Erythroblast (primary cell): Measurements from ENCODE around the gene SLCO2A1.

Experiments
- DNase-seq, 2 experiments: peaks; one replicate each; lab custom pipeline; 2025; lab: John Stamatoyannopoulos, UW
- GATA1 ChIP-seq: IDR thresholded peaks from 2 replicates; pipeline ENCODE4 v1.6.1; 2011; ENCODE audit warnings: low read depth, mild to moderate bottlenecking, control low read depth, low read length, moderate library complexity
- POLR2A ChIP-seq: IDR thresholded peaks from 2 replicates; pipeline ENCODE4 v1.6.1; 2011; ENCODE audit warnings: mild to moderate bottlenecking, low read length

Gene SLCO2A1

GRCh38 chr3:133996251-133996661 lies 33.5 kb downstream of the SLCO2A1 start:
- DNase-seq: no peak
- no peak for TF ChIP-seq GATA1
- no peak for TF ChIP-seq POLR2A

GRCh38 chr3:133995264-133995663 lies 34.5 kb downstream of the SLCO2A1 start:
- no peak for DNase-seq
- TF ChIP-seq POLR2A (no peak), GATA1 (no peak)

- DNase-seq: no peak
- TF ChIP-seq POLR2A (no peak), GATA1 (no peak)
These were observed 35.4 kb downstream of the SLCO2A1 start for GRCh38 chr3:133994166-133994890.

GRCh38 chr3:133992951-133993620 lies 36.6 kb downstream of the SLCO2A1 start:
- no peak for TF ChIP-seq GATA1
- TF ChIP-seq POLR2A: no peak
- no peak for DNase-seq

GRCh38 chr3:133992381-133992780 lies 37.3 kb downstream of the SLCO2A1 start:
- TF ChIP-seq GATA1: no peak
- no peak for TF ChIP-seq POLR2A
- DNase-seq: no peak

- no peak for TF ChIP-seq POLR2A
- TF ChIP-seq GATA1: no peak
- DNase-seq: no peak
These were observed 38.1 kb downstream of the SLCO2A1 start for GRCh38 chr3:133991637-133992036.

- DNase-seq: no peak
- TF ChIP-seq POLR2A (no peak), GATA1 (no peak)
These were observed 38.5 kb downstream of the SLCO2A1 start for GRCh38 chr3:133991209-133991608.

- DNase-seq: no peak
These were observed 39.6 kb downstream of the SLCO2A1 start for GRCh38 chr3:133989936-133990702.

GRCh38 chr3:133988631-133989161 lies 41.0 kb downstream of the SLCO2A1 start:
- DNase-seq: no peak
- TF ChIP-seq POLR2A: no peak
- TF ChIP-seq GATA1: no peak

More at GRCh38 chr3:133989936-133990702, 39.6 kb downstream of the SLCO2A1 start:
- TF ChIP-seq POLR2A (no peak), GATA1 (no peak)

- DNase-seq: no peak
- TF ChIP-seq POLR2A: no peak
- no peak for TF ChIP-seq GATA1
These were observed 41.7 kb downstream of the SLCO2A1 start for GRCh38 chr3:133987948-133988484.

- TF ChIP-seq GATA1: no peak
- DNase-seq: no peak
These were observed 42.6 kb downstream of the SLCO2A1 start for GRCh38 chr3:133987136-133987535.

GRCh38 chr3:133986311-133986710 lies 43.4 kb downstream of the SLCO2A1 start:
- no peak for DNase-seq
- TF ChIP-seq POLR2A: no peak
- no peak for TF ChIP-seq GATA1

GRCh38 chr3:133984975-133985374 lies 44.8 kb downstream of the SLCO2A1 start:
- TF ChIP-seq GATA1 (no peak), POLR2A (no peak)
- no peak for DNase-seq
